Prostate gland (tissue), 2 donors: ENCODE results near the gene KEAP1. TPM values are rescaled to one million over a fixed set of nuclear protein-coding genes. Genes with fewer than 3 reads are reported as not detected.
"Not testable (repeated sequence)": the region's sequence is repeated elsewhere in the genome, so short reads cannot be mapped to it uniquely, and the experiment has no call there.

ENCODE experiments used
- DNase-seq: peaks from one replicate; pipeline ENCODE4 v3.0.0-alpha.2; 2019; ENCODE audit warnings: low spot score
- H3K27ac ChIP-seq, 2 donors: fragments of 200-600 bp; sonication (generic); 2 replicates each; pipeline ENCODE4 v1.5.1; 2017 to 2019
- H3K27me3 ChIP-seq: fragments of 200-600 bp; sonication (generic); replicated peaks from 2 replicates; pipeline ENCODE4 v1.5.1; 2019; ENCODE audit not compliant: insufficient read depth
- H3K36me3 ChIP-seq, 2 donors: fragments of 200-600 bp; sonication (generic); 1 replicate in 1 of 2; 2 replicates in 1 of 2; pipeline versions ENCODE4 v1.5.1 to v1.8.1; 2017 to 2019
- H3K4me1 ChIP-seq: fragments of 200-600 bp; sonication (generic); replicated peaks from 2 replicates; pipeline ENCODE4 v1.5.1; 2019
- H3K4me3 ChIP-seq, 2 donors: fragments of 200-600 bp; sonication (generic); 2 replicates each; pipeline ENCODE4 v1.5.1; 2017 to 2019
- H3K9me3 ChIP-seq: fragments of 200-600 bp; sonication (generic); 2 replicates; pipeline ENCODE4 v1.5.1; 2017
- POLR2A ChIP-seq: fragments of 450-650 bp; IDR thresholded peaks from one replicate; pipeline ENCODE4 v1.6.1; 2016; ENCODE audit warnings: antibody characterized with exemption, mild to moderate bottlenecking
- POLR2AphosphoS5 ChIP-seq: sonication (generic); formaldehyde crosslinking; IDR thresholded peaks from one replicate; pipeline ENCODE4 v1.6.1; 2017; ENCODE audit warnings: antibody characterized with exemption
- WGBS: methylation state at CpG from one replicate; pipeline ENCODE4 v1.1.5; 2018; 5-methylcytosine and 5-hydroxymethylcytosine counted together
- intact Hi-C: fragments of 100-400 bp; cut with DNase I; formaldehyde crosslinking; loops from one replicate; pipeline ENCODE4 v1.14.2; 2022
- total RNA-seq, 2 donors: library from RNA; depleted of rRNA; stranded (reverse); fragments of >200 nt; gene quantifications; one replicate each; pipeline ENCODE4 v1.1.0, GENCODE V29; 2016
- TF ChIP-seq, protein P1 (sequence below), 4 experiments: fragments of 200-600 bp in 2 of 4; fragments of 450-650 bp in 2 of 4; sonication (generic) in 2 of 4; IDR thresholded peaks; 1 replicate in 3 of 4; 2 replicates in 1 of 4; pipeline ENCODE4 v1.5.1; 2016 to 2019; ENCODE audit warnings: antibody characterized with exemption in 4 of 4, mild to moderate bottlenecking in 2 of 4, moderate library complexity in 2 of 4

Gene KEAP1
- 10 to 100 TPM; 93.4 to 94.2 TPM for total RNA-seq

DNA sequence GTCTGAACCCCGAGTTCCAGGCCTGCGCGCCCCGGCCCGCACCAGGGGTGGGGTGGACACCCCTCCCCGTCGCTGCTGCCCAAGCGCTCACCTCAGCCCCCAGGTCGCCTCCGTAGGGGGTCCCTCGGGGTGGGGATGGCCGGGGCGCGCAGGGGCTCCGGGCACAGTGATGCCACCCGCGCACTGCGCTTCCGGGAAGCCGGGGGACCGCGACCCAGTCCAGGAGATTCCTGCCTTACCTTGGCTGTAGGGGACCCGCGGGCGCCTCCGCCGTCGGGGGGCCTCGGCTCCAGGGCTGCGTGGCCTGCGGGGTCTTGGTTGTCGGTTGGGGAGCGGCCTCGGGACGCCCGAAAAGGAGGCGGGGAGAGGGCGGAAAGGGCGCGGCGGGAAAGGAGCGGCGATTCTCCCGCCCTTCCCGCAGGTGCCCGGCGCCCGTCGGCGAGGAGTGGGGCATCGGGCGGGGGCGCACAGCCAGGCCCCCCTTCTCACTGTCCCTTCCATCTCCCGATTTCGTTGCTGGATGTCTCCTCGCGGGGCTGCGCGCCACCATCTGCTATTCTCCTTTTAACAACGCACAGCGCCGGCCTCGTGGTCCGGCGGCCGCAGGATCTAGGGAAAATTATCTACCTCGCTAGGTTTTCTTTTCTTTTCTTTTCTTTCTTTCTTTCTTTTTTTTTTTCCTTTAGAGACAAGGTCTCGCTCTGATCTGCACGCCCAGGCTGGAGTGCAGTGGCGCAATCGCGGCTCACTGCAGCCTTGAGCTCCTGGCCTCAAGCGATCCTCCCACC lies at the start of gene KEAP1:
TSS of gene KEAP1 (minus strand) at position 355 of the 788 bp plus-strand sequence. CDS start 3,323 bp downstream, outside the sequence.
- DNase-seq: no peak
- Histone ChIP-seq H3K4me3 (peak within 1 kb of the TSS; percentile 98 to 99), H3K4me1 (no peaks in the 10 kb centered on the region), H3K9me3 (no peaks in the 10 kb centered on the region), H3K27ac (peak within 1 kb of the TSS; percentile 98), H3K27me3 (no peaks in the 10 kb centered on the region), H3K36me3 (peaks cover 0 to 9% of the 10 kb centered on the region in 2 donors)
- TF ChIP-seq, protein P1, sequence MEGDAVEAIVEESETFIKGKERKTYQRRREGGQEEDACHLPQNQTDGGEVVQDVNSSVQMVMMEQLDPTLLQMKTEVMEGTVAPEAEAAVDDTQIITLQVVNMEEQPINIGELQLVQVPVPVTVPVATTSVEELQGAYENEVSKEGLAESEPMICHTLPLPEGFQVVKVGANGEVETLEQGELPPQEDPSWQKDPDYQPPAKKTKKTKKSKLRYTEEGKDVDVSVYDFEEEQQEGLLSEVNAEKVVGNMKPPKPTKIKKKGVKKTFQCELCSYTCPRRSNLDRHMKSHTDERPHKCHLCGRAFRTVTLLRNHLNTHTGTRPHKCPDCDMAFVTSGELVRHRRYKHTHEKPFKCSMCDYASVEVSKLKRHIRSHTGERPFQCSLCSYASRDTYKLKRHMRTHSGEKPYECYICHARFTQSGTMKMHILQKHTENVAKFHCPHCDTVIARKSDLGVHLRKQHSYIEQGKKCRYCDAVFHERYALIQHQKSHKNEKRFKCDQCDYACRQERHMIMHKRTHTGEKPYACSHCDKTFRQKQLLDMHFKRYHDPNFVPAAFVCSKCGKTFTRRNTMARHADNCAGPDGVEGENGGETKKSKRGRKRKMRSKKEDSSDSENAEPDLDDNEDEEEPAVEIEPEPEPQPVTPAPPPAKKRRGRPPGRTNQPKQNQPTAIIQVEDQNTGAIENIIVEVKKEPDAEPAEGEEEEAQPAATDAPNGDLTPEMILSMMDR (IDR thresholded peaks at IDR 0.05): no peak
- TF ChIP-seq POLR2AphosphoS5: no peak
- no peak for TF ChIP-seq POLR2A
- 4% methylated on average over 42 of the region's 73 CpGs for WGBS
- intact Hi-C loops: loop anchor here (5.0 kb wide), 1 partner anchor 64 kb away; the partner anchor contains the start of genes CDKN2D and KRI1

DNA sequence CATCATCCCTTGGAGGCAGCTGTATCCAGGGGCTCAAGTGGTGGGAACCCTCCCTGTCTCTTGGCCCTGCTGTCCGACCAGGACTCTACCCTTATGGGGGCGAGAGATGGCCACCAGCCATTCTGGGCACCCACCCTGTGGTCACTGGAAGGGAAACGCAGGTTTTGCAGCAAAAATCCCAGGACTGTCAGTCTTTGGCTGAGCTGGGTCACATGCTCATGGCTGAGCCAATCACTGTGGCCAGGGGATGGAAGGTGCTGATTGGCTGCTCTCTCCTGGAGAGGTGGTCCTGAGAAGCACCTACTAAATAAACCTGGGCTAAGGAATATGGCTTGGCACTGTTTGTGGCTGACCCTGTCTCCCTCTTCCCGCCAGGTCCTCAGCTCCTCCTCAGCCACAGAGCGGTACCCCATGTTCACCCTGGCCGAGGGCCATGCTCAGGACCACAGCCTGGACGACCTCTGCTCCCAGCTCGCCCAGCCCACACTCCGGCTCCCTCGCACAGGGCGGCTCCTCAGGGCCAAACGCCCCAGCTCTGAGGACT lies 49.4 kb upstream of the KEAP1 start:
- TF ChIP-seq POLR2A: no peak
- Histone ChIP-seq H3K9me3 (no peaks in the 10 kb centered on the region), H3K27me3 (no peaks in the 10 kb centered on the region), H3K36me3 (peaks cover 10 to 14% of the 10 kb centered on the region in 2 donors), H3K4me3 (no peak overlapping the region), H3K4me1 (no peaks in the 10 kb centered on the region), H3K27ac (no peak overlapping the region)
- intact Hi-C loops: no loop called here
- DNase-seq: no peak
- WGBS: 79% methylated on average over 12 of the region's 12 CpGs

DNA sequence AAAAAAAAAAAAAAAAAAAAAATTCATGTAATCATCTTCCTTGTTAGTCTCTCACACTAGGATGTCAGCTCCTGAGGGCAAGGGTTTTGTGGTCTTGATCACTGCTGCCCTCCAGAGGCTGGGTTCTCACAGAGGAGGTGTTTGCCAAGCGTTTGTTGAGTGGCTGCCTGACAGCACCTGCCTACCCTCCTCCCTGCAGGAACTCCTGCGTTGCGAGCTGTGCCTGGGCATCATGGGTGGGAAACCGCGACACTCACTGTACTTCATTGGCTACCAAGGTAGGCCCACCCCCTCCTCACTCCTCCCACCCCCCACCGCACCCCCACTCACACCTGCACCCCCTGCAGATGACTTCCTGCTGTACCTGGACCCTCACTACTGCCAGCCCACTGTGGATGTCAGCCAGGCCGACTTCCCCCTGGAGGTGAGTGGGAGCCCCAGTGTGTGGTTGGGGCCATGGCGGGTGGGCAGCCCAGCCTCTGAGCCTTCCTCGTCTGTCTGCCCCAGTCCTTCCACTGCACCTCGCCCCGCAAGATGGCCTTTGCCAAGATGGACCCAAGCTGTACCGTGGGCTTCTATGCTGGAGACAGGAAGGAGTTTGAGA lies 48.6 kb upstream of the KEAP1 start:
- Histone ChIP-seq H3K4me3 (no peak overlapping the region), H3K27ac (no peak overlapping the region), H3K36me3 (peaks cover 8 to 18% of the 10 kb centered on the region in 2 donors), H3K27me3 (no peaks in the 10 kb centered on the region), H3K9me3 (no peaks in the 10 kb centered on the region), H3K4me1 (no peaks in the 10 kb centered on the region)
- WGBS: 95% methylated on average over 10 of the region's 12 CpGs
- intact Hi-C loops: no loop called here
- no peak for DNase-seq
- TF ChIP-seq POLR2AphosphoS5 (no peak), POLR2A (no peak)
- TF ChIP-seq, protein P1 (IDR thresholded peaks at IDR 0.05): peak in 1 of 4 experiments; percentile 21

DNA sequence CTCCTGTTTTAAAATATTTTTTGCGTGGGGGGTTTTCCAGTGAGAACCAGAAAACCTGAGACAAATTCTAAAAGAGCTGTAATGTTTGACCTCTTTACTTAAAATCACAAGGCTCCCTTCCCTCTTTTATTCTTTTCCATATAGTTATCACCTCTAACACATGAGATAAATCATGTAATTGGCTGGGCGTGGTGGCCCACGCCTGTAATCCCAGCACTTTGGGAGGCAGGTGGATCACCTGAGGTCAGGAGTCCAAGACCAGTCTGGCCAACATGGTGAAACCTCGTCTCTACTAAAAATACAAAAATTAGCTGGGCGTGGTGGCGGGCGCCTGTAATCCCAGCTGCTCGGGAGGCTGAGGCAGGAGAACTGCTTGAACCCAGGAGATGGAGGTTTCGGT lies 47.9 kb upstream of the KEAP1 start:
- H3K27ac ChIP-seq, H3K9me3 ChIP-seq, H3K4me3 ChIP-seq, intact Hi-C loops, DNase-seq, H3K27me3 ChIP-seq, H3K4me1 ChIP-seq: not testable (repeated sequence)
- 92% methylated on average over 9 of the region's 9 CpGs for WGBS
- peaks cover 8 to 20% of the 10 kb centered on the region in 2 donors for H3K36me3 ChIP-seq

DNA sequence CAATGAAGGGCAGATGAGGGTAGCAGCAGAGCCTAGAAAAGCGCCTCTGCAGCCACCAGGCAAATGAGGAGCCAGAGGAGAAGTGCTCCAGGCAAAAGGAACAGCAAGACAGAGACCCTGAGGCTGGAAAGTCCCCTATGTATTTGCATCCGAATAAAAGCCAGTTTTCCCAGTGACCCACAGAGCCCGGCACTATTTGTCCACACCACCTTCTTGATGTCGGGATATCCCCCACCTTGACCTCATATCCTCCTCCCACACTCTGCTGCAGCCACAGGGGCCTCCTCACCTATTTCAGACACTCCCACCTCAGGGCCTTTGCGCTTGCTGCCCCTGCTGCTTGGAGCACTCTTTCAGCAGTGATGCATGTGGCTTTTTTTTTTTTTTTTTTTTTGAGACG lies 47.2 kb upstream of the KEAP1 start:
- Histone ChIP-seq H3K27ac (no peak overlapping the region), H3K4me3 (no peak overlapping the region), H3K4me1 (no peaks in the 10 kb centered on the region), H3K36me3 (peaks cover 8 to 20% of the 10 kb centered on the region in 2 donors), H3K9me3 (no peaks in the 10 kb centered on the region), H3K27me3 (no peaks in the 10 kb centered on the region)
- TF ChIP-seq POLR2A (no peak), POLR2AphosphoS5 (no peak)
- TF ChIP-seq, protein P1 (IDR thresholded peaks at IDR 0.05): no peak
- intact Hi-C loops: no loop called here
- no peak for DNase-seq
- WGBS: 90% methylated on average over 6 of the region's 6 CpGs
